Osteocyte (in vitro differentiated cells): ENCODE data around the gene DNM3. TPM values are rescaled to one million over a fixed set of nuclear protein-coding genes. Genes with fewer than 3 reads are reported as not detected.
A peak's percentile ranks its signal among the peaks of the same experiment; 100 is the strongest.

Source experiments
- DNase-seq: peaks from one replicate; pipeline ENCODE4 v3.0.0; 2021; ENCODE audit warnings: mixed read lengths; ENCODE audit not compliant: unreplicated experiment; ENCODE audit errors: extremely low spot score
- H3K27ac Mint-ChIP-seq: one replicate; pipeline ENCODE4 v1.8.0; 2021; ENCODE audit warnings: mild to moderate bottlenecking, mixed read lengths; ENCODE audit not compliant: unreplicated experiment
- H3K27me3 Mint-ChIP-seq: one replicate; pipeline ENCODE4 v1.8.0; 2021; ENCODE audit warnings: mixed read lengths; ENCODE audit not compliant: unreplicated experiment
- H3K36me3 Mint-ChIP-seq: one replicate; pipeline ENCODE4 v1.8.0; 2021; ENCODE audit warnings: mixed read lengths; ENCODE audit not compliant: unreplicated experiment
- H3K4me1 Mint-ChIP-seq: one replicate; pipeline ENCODE4 v1.8.0; 2021; ENCODE audit warnings: mixed read lengths; ENCODE audit not compliant: unreplicated experiment
- H3K4me3 Mint-ChIP-seq: one replicate; pipeline ENCODE4 v1.8.0; 2021; ENCODE audit warnings: mild to moderate bottlenecking, moderate library complexity, mixed read lengths; ENCODE audit not compliant: unreplicated experiment
- H3K9me3 Mint-ChIP-seq: one replicate; pipeline ENCODE4 v1.8.0; 2021; ENCODE audit warnings: mixed read lengths; ENCODE audit not compliant: unreplicated experiment
- total RNA-seq: library from RNA; stranded (reverse); gene quantifications from 2 replicates; pipeline ENCODE4 v1.2.1, GENCODE V29; 2021
- TF ChIP-seq, protein P1 (sequence below): fragments of 200-600 bp; sonication (generic); IDR thresholded peaks from 2 replicates; pipeline ENCODE4 v1.5.0; 2021; ENCODE audit warnings: antibody characterized with exemption, mild to moderate bottlenecking, moderate library complexity

The DNM3 gene
- total RNA-seq, 1 donor from 2014 or later = 3.7 TPM

DNA sequence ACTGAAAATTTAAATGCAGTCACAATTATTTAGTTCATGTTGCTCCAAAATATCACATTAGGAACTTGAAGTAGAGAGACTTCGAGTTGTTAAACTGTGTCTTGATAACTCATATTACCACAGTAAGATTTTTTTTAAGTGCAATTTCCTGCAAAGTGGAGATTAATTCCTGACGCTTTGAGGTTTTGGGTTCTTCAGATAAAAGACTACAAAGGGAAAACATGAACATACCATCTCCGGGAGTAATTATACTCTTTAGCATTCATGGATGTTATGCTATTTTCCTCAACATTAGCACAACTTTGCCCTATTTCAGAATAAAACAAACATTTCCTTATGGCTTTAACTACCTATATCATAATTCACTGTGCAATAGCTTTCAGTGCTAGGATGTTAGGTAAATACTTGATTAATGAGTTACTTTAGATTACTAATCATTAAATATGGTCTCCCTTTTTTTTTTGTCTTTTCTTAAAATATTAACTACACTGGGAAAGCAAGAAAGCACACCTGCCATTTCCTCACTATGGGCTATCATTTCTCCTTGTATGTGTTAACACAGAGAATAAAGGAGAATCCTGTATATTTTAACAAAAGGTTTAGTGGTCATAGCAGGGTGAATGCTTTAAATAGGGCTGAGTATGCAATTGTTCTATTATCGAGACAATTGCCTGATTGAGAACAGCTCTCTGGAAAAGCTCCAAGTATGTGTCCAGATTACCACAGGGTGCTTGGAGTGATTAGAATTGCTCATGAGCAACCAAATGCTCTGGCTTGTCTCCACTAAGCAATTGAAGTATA, 326.7 kb downstream of the DNM3 start:
- Mint-ChIP-seq H3K27me3 (no peaks in the 10 kb centered on the region), H3K4me1 (peaks cover 49% of the 10 kb centered on the region), H3K4me3 (no peak overlapping the region), H3K36me3 (no peaks in the 10 kb centered on the region), H3K27ac (peak overlapping the region; percentile 35), H3K9me3 (no peaks in the 10 kb centered on the region)
- DNase-seq = no peak
- TF ChIP-seq, protein P1, sequence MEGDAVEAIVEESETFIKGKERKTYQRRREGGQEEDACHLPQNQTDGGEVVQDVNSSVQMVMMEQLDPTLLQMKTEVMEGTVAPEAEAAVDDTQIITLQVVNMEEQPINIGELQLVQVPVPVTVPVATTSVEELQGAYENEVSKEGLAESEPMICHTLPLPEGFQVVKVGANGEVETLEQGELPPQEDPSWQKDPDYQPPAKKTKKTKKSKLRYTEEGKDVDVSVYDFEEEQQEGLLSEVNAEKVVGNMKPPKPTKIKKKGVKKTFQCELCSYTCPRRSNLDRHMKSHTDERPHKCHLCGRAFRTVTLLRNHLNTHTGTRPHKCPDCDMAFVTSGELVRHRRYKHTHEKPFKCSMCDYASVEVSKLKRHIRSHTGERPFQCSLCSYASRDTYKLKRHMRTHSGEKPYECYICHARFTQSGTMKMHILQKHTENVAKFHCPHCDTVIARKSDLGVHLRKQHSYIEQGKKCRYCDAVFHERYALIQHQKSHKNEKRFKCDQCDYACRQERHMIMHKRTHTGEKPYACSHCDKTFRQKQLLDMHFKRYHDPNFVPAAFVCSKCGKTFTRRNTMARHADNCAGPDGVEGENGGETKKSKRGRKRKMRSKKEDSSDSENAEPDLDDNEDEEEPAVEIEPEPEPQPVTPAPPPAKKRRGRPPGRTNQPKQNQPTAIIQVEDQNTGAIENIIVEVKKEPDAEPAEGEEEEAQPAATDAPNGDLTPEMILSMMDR = no peak

DNA sequence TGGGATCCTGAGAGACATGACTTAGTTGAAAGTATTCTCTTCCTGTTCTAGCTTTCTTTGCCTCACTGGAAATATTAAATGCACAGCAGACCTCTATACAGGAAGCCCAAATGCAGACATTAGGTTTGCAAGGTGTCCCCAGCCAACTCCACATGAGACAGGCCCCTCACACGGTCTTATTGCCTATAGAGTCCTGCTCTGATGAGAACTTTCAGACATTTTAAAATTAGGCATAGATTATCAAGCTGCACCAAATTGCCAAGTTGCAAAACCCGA, 327.2 kb downstream of the DNM3 start:
- Mint-ChIP-seq H3K4me3 (no peak overlapping the region), H3K4me1 (peaks cover 45% of the 10 kb centered on the region), H3K27me3 (no peaks in the 10 kb centered on the region), H3K36me3 (no peaks in the 10 kb centered on the region), H3K27ac (peak overlapping the region; percentile 25), H3K9me3 (no peaks in the 10 kb centered on the region)
- no peak for DNase-seq
- TF ChIP-seq, protein P1 = no peak

DNA sequence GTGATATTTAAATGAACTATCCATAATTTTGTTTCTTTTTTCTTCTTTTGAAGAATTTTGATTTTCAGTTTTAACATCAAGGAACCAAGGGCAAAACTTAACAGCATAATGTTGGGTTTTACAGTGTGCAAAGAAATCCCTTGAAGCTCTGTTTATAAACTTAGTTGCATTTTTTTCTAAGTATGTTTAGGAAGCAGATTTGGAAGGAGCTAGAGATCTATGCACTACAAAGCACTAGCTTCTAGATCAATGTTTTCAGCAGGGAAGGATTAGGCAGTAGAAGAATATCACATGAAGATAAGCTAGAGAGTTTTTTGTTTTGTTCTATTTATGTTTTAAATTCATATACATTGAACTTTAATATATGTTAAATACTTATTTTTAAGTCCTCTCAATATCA, 328.5 kb downstream of the DNM3 start:
- Mint-ChIP-seq H3K27ac (no peak overlapping the region), H3K36me3 (no peaks in the 10 kb centered on the region), H3K4me3 (no peak overlapping the region), H3K9me3 (no peaks in the 10 kb centered on the region), H3K27me3 (no peaks in the 10 kb centered on the region), H3K4me1 (peaks cover 33% of the 10 kb centered on the region)
- DNase-seq = no peak
- TF ChIP-seq, protein P1 = no peak

DNA sequence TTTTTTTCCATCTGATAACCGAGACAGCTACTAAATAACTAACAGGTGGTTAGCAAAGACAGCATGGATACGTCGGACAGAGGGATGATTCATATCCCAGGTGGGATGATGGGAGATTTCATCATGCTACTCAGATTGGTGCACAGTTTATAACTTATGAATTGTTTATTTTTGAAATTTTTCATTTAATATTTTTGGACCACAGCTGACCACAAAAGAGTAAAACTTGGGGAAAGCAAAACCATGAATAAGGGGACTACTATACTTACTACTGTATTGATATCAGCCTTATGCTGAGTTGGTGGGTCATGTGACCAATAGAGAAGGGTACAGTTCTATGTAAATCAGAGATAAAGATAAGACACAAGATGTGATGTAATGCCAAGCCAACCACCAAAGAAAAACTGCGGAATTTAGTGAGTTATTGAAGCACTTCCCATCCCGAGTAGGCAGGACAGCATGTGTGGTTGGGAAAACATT, 331.1 kb downstream of the DNM3 start:
- no peaks in the 10 kb centered on the region for H3K36me3 Mint-ChIP-seq
- TF ChIP-seq, protein P1 = no peak
- no peaks in the 10 kb centered on the region for H3K27me3 Mint-ChIP-seq
- DNase-seq = no peak
- no peak overlapping the region for H3K4me3 Mint-ChIP-seq
- peaks cover 26% of the 10 kb centered on the region for H3K4me1 Mint-ChIP-seq
- H3K9me3 Mint-ChIP-seq = no peaks in the 10 kb centered on the region
- H3K27ac Mint-ChIP-seq = no peak overlapping the region

DNA sequence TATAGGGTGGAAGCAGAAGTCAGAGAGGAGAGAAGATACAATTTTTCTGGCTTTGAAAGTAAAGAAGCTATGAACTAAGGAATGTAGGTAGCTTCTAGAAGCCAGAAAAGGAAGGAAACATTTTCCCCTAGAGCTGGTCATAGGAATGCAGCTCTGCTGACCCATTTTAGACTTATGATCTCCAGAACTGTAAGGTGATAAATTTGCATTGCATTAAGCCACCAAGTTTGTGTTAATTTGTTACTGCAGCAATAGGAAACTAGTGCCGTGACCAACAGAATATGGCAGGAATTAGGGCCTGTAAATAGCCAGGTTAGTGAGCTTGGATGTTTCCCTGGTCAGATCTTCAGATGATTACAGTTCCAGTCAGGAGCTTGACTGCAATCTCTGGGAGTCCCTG, 334.9 kb downstream of the DNM3 start:
- TF ChIP-seq, protein P1 = no peak
- Mint-ChIP-seq H3K27me3 (no peaks in the 10 kb centered on the region), H3K4me3 (no peak overlapping the region), H3K27ac (no peak overlapping the region), H3K4me1 (peaks cover 12% of the 10 kb centered on the region), H3K36me3 (no peaks in the 10 kb centered on the region), H3K9me3 (no peaks in the 10 kb centered on the region)
- DNase-seq = no peak
